HG03460 (cell line): Measurements from ENCODE around the gene SCN8A.

Experiments
- ATAC-seq: cut with Tn5 transposase; IDR thresholded peaks from one replicate; pipeline ENCODE4 v1.9.1; 2021; ENCODE audit not compliant: unreplicated experiment

Gene SCN8A

GRCh38 chr12:51848841-51849735 lies 258.1 kb downstream of the SCN8A start:
- ATAC-seq, result no peak

- ATAC-seq, result no peak
Measured at GRCh38 chr12:51850081-51850964, 259.3 kb downstream of the SCN8A start.

- no peak for ATAC-seq
Measured at GRCh38 chr12:51850965-51851299, 259.9 kb downstream of the SCN8A start.

GRCh38 chr12:51851413-51852124 lies 260.5 kb downstream of the SCN8A start:
- no peak for ATAC-seq

- no peak for ATAC-seq
Measured at GRCh38 chr12:51852404-51853137, 261.5 kb downstream of the SCN8A start.

GRCh38 chr12:51855586-51856428 lies 264.8 kb downstream of the SCN8A start:
- ATAC-seq, result no peak

- no peak for ATAC-seq
Measured at GRCh38 chr12:51860986-51861385, 270.0 kb downstream of the SCN8A start.
